Measurements from ENCODE around the gene METRN.
"Not testable (repeated sequence)": the region's sequence is repeated elsewhere in the genome, so short reads cannot be mapped to it uniquely, and the experiment has no call there.

METRN gene

DNA sequence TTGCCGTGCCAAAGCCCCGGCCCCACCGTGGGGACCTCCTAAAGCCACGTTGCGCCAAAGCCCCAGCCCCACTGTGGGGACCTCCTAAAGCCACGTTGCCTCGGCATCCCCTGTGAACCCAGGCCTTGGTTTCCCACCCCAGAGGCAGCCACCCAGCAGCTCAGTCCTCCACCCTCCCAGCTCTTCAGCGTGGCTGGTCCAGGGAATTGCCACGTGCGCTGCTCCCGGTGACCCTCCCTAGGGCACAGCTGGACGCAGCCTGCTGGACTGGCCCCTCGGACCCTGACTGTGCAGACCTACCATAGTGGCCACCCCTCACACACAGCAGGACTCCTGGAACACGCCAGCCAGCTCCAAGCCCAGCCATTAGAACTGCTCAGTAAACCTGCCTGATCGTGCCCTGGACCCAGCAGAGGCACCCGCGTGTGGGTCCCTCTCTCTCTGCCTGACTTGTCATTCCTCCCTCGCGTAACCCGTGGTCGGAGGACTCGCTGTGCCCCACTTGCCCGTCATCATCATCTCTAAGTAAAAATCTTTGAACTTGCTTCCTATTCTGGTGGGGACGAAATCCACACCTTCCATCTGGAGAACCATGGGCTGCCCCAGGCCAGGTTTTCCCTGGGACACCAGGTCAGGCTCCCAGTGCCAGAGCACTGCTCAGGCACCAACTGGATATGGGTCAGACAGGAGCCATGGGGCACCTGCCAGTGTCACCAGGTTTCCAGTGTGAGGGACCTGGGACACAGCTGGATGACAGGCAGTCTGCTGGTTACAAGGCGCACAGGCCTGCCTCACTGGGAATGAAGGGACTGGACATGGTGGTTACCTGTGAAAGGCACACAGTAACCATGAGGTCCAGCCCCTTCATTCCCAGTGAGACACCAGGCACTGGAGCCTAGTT is 20.3 kb downstream of the METRN start:
- DNase-seq (ENCODE audit: low read depth, low spot score), result no peak

GRCh38 chr16:735982-736453 is 21.1 kb downstream of the METRN start:
- no peak for DNase-seq (ENCODE audit: low read depth, low spot score)

- DNase-seq (ENCODE audit: low read depth, low spot score), result no peak
Observed at GRCh38 chr16:736936-737481, 22.1 kb downstream of the METRN start.

GRCh38 chr16:739560-740458 is 24.9 kb downstream of the METRN start:
- no peak for DNase-seq (ENCODE audit: low read depth, low spot score)

- DNase-seq (ENCODE audit: low read depth, low spot score), result no peak
Observed at GRCh38 chr16:740459-740763, 25.5 kb downstream of the METRN start.

DNA sequence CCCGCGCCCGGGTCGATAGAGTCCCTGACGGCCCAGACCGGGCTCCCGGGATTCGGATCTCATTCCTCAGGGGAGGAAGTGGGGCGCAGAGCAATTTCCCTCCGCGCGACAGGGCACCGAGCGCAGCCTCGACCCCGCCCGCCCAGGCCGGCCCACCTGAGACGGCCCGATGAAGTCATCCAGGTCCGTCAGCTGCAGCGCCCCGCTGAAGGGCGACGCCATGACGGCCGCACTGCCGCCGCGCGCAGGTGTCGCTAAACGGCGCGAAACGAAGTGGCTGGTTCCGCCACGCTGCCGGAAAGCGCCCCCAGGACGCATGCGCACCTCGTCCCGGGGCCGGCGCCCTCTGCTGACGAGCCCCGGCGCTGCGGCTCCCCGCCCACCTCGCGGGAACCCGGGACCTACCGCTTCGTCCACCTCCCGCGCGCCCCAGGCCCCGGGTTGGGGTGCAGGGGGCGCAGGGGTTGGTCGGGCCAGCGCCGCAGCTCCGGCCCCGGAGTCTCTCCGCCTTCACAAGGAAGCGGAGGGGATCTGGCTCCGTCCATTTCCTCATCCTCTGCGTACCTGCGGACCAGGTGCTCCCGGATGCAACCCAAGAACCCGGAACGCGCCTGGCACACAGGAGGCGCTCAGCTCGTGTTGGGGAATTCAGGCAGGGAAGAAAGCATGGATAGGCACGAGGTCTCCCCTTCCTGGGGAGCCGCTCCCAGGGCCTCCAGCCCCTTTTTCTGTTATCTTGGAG is 26.0 kb downstream of the METRN start, which contains the start of gene CIAO3:
TSS of gene CIAO3 (minus strand) at position 234 of the 742 bp plus-strand sequence. CDS start at position 222, 12 bp downstream.
- DNase-seq (ENCODE audit: low read depth, low spot score), result no peak

DNA sequence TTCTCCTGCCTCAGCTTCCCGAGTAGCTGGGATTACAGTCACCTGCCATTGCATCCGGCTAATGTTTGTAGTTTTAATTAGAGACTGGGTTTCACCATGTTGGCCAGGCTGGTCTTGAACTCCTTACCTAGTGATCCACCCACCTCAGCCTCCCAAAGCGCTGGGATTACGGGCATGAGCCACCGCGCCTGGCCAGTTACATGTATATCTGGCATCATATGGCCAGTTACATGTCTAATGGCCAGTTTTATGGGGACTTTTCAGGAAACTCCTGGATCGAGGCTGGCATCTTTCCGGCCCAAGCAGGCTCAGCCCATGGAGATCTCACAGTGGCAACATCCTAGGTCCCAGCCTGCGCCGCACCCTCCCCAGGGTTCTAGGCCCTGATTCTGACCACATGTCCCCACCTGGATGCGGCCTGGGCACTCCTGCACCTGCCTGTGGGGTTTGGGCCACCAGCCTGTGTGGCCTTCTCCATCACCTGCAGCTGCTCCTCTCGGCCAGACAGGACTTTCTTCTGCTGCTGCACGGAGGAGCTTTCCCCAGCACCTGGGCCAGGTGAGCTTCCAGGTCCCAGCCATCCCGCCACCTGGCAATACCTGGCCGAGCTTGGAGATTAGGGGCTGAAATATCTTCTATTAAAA is 27.2 kb downstream of the METRN start:
- DNase-seq (ENCODE audit: low read depth, low spot score), result no peak

DNA sequence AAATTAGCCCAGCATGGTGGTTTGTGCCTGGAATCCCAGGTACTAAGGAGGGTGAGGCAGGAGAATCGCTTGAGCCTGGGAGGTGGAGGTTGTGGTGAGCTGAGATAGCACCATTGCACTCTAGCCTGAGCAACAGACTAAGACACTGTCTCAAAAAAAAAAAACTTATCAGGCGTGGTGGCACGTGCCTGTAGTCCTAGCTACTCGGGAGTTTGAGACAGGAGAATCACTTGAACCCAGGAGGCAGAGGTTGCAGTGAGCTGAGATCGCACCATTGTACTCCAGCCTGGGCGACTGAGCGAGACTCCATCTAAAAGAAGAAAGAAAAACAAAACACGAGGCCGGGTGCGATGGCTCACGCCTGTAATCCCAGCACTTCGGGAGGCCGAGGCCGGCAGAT is 28.0 kb downstream of the METRN start:
- DNase-seq (ENCODE audit: low read depth, low spot score), result not testable (repeated sequence)

GRCh38 chr16:743794-744500 is 29.0 kb downstream of the METRN start:
- DNase-seq (ENCODE audit: low read depth, low spot score), result no peak

- DNase-seq (ENCODE audit: low read depth, low spot score), result no peak
Observed at GRCh38 chr16:745739-746138, 30.8 kb downstream of the METRN start.

DNA sequence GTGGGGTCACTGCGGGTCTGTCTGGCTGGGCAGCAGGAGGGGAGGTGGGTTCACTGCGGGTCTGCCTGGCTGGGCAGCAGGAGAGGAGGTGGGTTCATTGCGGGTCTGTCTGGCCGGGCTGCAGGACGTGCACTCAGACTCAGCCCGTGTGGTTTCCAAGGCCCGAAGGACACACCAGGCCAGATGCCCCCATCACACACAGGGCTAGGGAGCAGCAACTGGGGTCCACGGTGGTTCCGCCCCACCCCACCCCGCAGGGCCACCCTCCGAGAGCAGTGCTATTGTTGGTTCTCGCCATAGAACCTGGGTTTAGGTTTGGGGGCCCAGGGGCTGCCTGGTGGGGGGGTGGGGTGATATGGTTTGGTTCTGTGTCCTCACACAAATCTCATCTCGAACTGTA is 31.7 kb downstream of the METRN start:
- no peak for DNase-seq (ENCODE audit: low read depth, low spot score)

DNA sequence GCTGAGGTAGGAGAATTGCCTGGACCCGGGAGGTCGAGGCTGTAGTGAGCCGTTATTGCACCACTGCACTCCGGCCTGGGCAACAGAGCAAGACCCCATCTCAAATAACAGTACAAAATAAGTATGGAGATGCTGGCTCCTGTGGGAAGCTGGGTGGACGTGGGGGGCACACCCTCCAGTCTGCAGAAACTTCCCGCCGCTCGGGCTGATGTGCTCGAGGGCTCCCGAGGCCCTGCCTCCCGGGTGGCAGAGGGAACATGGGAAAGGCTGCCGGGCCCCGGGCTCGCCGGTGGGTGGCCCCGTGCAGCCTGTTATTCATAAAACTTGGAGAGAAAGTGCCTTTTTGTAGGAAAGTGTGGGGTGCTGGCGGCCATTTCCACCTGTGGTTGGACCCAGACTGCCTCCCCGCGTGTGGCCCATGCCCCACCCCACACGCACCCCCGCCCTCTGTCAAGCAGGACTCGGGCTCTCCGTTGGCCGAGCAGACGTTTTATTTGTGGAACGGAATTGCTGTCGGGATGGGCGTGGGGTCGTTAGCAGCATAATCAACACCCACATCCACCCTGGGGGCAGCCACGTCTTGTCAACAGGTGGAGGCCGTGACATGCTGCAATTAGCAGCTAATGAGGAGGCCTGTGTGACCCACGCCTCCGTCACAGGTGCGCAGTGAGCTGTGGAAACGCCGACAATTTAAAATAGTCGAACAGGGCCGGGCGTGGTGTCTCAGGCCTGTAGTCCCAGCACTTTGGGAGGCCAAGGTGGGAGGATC is 33.2 kb downstream of the METRN start:
- no peak for DNase-seq (ENCODE audit: low read depth, low spot score)

- DNase-seq (ENCODE audit: low read depth, low spot score), result no peak
Observed at GRCh38 chr16:749010-749409, 34.1 kb downstream of the METRN start.

DNA sequence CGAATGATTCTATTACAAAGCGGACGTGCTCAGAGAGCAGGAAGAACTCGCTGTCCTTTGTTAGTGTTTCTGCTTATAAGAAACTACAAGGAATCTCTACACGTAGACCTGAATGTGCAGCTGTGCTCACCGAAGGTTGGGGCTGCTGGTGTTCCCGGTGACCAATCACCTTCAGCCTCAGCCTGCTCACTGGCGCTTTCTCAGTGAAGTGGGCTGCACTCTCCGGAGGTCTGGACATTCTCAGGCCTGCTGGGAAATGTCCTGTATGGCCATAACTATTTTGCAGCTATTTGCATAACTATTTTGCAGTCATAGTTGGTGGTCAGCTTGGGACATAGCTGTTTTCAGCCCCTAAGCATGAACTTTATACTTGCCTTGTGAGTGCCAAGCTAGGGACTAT is 35.6 kb downstream of the METRN start:
- no peak for DNase-seq (ENCODE audit: low read depth, low spot score)

GRCh38 chr16:751152-752006 is 36.5 kb downstream of the METRN start:
- no peak for DNase-seq (ENCODE audit: low read depth, low spot score)

- DNase-seq (ENCODE audit: low read depth, low spot score), result no peak
Observed at GRCh38 chr16:752007-752312, 37.0 kb downstream of the METRN start.

DNA sequence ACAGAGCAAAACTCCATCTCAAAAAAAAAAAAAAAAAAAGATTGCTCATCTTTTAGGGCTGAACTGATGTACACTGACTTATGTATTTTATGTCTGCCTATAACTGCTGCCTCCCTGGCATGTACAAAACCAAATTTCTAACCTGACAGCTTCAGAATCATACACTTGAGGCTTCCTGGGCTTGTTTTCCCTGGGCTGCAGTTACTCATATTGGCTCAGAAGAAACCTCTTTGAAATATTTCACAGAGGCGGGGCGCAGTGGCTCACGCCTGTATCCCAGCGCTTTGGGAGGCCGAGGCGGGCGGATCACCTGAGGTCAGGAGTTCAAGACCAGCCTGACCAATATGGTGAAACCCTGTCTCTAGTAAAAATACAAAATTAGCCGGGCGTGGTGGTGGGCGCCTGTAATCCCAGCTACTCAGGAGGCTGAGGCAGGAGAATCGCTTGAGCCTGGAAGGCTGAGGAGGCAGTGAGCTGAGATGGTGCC is 39.2 kb downstream of the METRN start:
- DNase-seq (ENCODE audit: low read depth, low spot score), result not testable (repeated sequence)

GRCh38 chr16:754656-755055 is 39.7 kb downstream of the METRN start:
- DNase-seq (ENCODE audit: low read depth, low spot score), result no peak

DNA sequence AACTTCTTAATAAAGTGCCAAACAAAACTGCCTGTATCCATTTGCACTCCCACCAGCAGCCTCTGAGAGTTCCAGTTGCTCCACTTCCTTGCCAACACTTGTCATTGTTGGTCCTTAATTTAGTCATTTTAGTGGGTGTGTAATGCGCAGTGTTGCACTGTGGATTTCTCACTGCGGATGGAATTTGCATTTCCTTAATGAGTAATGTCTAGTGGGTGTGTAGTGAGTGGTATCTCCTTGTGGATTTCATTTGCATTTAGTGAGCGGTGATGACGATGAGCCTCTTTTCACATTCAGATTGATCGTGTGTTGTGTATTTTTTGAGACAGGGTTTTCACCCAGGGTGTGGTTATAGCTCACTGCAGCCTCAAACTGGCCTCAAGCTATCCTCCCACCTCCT is 41.5 kb downstream of the METRN start:
- no peak for DNase-seq (ENCODE audit: low read depth, low spot score)
